Measurements from ENCODE around the gene CLRN3.

DNA sequence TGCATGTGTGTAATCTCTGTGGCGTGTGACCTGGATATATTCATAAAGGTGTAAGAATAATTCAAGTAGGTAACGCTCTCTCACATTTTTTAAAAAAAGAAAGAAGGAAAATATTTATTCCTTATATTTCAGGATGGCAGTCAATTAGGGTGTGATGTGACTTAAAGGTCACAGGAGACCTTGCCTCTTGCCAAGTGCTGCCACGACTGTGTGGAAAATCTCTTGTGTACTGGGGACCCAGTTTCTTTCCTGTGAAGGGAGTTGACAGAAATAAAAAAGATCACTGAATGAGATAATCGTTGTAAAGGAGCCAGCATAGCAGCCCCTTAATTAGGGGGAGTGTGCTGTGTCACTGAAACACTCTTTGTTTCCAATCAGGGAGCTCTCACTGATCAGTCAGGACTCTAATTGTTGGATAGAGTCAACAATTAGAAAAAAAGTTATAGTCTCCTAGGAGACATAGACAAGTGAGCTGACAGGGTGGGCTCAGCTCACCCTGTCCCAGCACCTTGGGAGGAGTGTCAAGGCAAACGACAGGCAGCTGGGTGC lies 45.2 kb upstream of the CLRN3 start:
- TF ChIP-seq, protein P1, sequence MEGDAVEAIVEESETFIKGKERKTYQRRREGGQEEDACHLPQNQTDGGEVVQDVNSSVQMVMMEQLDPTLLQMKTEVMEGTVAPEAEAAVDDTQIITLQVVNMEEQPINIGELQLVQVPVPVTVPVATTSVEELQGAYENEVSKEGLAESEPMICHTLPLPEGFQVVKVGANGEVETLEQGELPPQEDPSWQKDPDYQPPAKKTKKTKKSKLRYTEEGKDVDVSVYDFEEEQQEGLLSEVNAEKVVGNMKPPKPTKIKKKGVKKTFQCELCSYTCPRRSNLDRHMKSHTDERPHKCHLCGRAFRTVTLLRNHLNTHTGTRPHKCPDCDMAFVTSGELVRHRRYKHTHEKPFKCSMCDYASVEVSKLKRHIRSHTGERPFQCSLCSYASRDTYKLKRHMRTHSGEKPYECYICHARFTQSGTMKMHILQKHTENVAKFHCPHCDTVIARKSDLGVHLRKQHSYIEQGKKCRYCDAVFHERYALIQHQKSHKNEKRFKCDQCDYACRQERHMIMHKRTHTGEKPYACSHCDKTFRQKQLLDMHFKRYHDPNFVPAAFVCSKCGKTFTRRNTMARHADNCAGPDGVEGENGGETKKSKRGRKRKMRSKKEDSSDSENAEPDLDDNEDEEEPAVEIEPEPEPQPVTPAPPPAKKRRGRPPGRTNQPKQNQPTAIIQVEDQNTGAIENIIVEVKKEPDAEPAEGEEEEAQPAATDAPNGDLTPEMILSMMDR (conservative IDR thresholded peaks at IDR 0.05 in 1 of 2, IDR thresholded peaks at IDR 0.05 in 1 of 2; ENCODE audit: extremely low read depth in 1 of 2, insufficient read depth in 1 of 2, low read depth in 1 of 2, low read length in 2 of 2): no peak
- no peak for TF ChIP-seq EZH2 (IDR thresholded peaks at IDR 0.05; ENCODE audit: borderline replicate concordance, low read length)

Data from mammary epithelial cell (primary cell).